MCF 10A (cell line): Measurements from ENCODE around the gene ACVR2B. TPM values are rescaled to one million over a fixed set of nuclear protein-coding genes. Genes with fewer than 3 reads are reported as not detected.

ENCODE experiments used
- BruUV-seq: library from RNA; stranded (reverse); fragments of 400-500 nt; replicated peaks from 2 replicates; lab custom pipeline; 2021; lab: Mats Ljungman, UMichigan
- CTCF ChIA-PET: fragments of 300-600 bp; sonication (Branson Sonifier 250); formaldehyde crosslinking; extraction: SDS; loops from one replicate; lab custom pipeline; 2021; ENCODE audit warnings: antibody characterized with exemption, inconsistent platforms; lab: Yijun Ruan, JAX
- POLR2A ChIA-PET: fragments of 300-600, 350-650 bp; sonication (Branson Sonifier 250); formaldehyde crosslinking; extraction: SDS; loops from one replicate; lab custom pipeline; 2020; ENCODE audit warnings: antibody characterized with exemption, inconsistent platforms; lab: Yijun Ruan, JAX
- DNase-seq: peaks from one replicate; pipeline ENCODE4 v3.0.0-alpha.2; 2018; ENCODE audit not compliant: unreplicated experiment
- H3K27ac Mint-ChIP-seq: one replicate; pipeline ENCODE4 v1.8.0; 2022; ENCODE audit warnings: mild to moderate bottlenecking, low read depth, mixed read lengths; ENCODE audit not compliant: unreplicated experiment
- H3K27me3 Mint-ChIP-seq: one replicate; pipeline ENCODE4 v1.8.0; 2022; ENCODE audit warnings: mixed read lengths; ENCODE audit not compliant: insufficient read depth, unreplicated experiment
- H3K36me3 Mint-ChIP-seq: one replicate; pipeline ENCODE4 v1.8.0; 2022; ENCODE audit warnings: mild to moderate bottlenecking, moderate library complexity, mixed read lengths; ENCODE audit not compliant: insufficient read depth, unreplicated experiment
- H3K4me1 Mint-ChIP-seq: one replicate; pipeline ENCODE4 v1.8.0; 2022; ENCODE audit warnings: mixed read lengths; ENCODE audit not compliant: insufficient read depth, unreplicated experiment
- H3K4me3 Mint-ChIP-seq: one replicate; pipeline ENCODE4 v1.8.0; 2022; ENCODE audit warnings: mild to moderate bottlenecking, moderate library complexity, mixed read lengths; ENCODE audit not compliant: unreplicated experiment
- H3K9me3 Mint-ChIP-seq: one replicate; pipeline ENCODE4 v1.8.0; 2022; ENCODE audit warnings: mixed read lengths; ENCODE audit not compliant: unreplicated experiment
- intact Hi-C: fragments of 100-400 bp; cut with micrococcal nuclease; formaldehyde crosslinking; loops from 2 replicates; pipeline ENCODE4 v1.14.1; 2022
- total RNA-seq: library from RNA; stranded (reverse); gene quantifications from 2 replicates; pipeline ENCODE4 v1.2.3, GENCODE V29; 2022
- TF ChIP-seq, protein P1 (sequence below): fragments of 200-600 bp; IDR thresholded peaks from one replicate; pipeline ENCODE4 v1.8.0; 2022; ENCODE audit warnings: antibody characterized with exemption, mild to moderate bottlenecking; ENCODE audit not compliant: unreplicated experiment

The ACVR2B gene
- total RNA-seq, 1 experiment from 2014 or later = 3.6 TPM

DNA sequence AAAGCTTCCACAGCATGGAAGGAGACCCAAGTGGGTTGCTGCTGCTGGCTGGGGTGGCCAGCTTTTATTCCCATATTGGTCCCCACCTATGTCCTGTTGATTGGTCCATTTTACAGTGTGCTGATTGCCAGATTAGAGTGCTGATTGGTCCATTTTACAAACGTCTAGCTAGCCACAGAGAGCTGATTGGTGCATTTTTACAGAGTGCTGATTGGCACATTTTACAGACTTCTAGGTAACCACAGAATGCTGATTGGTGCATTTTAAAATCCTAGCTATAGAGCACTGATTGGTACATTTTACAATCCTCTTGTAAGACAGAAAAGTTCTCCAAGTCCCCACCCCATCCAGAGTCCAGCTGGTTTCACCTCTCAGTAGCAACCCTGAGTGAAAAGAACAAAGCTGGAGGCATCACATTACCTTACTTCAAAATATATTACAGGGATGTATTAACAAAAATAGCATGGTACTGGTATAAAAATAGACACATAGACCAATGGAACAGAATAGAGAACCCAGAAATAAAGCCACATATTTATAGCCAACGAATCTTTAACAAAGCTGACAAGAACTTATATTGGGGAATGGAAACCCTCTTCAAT lies 7.5 kb upstream of the ACVR2B start:
- Mint-ChIP-seq H3K9me3 (peaks cover 6% of the 10 kb centered on the region), H3K4me1 (no peaks in the 10 kb centered on the region), H3K4me3 (no peak overlapping the region), H3K27ac (no peak overlapping the region), H3K27me3 (no peaks in the 10 kb centered on the region), H3K36me3 (no peaks in the 10 kb centered on the region)
- ChIA-PET CTCF (interaction anchor here (0.6 to 1.0 kb wide), 2 partner anchors 17 to 100 kb away, joined by 3 read pairs; no protein-coding TSS in a partner anchor), POLR2A (no interaction called here)
- intact Hi-C loops = no loop called here
- no peak for DNase-seq
- TF ChIP-seq, protein P1, sequence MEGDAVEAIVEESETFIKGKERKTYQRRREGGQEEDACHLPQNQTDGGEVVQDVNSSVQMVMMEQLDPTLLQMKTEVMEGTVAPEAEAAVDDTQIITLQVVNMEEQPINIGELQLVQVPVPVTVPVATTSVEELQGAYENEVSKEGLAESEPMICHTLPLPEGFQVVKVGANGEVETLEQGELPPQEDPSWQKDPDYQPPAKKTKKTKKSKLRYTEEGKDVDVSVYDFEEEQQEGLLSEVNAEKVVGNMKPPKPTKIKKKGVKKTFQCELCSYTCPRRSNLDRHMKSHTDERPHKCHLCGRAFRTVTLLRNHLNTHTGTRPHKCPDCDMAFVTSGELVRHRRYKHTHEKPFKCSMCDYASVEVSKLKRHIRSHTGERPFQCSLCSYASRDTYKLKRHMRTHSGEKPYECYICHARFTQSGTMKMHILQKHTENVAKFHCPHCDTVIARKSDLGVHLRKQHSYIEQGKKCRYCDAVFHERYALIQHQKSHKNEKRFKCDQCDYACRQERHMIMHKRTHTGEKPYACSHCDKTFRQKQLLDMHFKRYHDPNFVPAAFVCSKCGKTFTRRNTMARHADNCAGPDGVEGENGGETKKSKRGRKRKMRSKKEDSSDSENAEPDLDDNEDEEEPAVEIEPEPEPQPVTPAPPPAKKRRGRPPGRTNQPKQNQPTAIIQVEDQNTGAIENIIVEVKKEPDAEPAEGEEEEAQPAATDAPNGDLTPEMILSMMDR = no peak
- BruUV-seq = no TSS peak

DNA sequence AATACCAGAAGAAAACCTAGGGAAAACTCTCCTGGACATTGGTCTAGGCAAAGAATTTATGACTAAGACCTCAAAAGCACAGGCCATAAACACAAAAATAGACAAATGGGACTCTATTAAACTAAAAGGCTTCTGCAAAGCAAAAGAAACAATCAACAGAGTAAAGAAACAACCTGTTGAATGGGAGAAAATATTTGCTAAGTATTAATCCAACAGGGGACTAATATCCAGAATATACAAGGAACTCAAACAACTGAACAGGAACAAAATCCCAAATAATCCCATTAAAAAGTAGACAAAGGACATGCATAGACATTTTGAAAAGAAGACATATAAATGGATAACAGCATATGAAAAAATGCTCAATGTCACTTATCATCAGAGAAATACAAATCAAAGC lies 6.9 kb upstream of the ACVR2B start:
- TF ChIP-seq, protein P1 = no peak
- peaks cover 6% of the 10 kb centered on the region for H3K9me3 Mint-ChIP-seq
- BruUV-seq = no TSS peak
- CTCF ChIA-PET = interaction anchor here (0.6 to 1.0 kb wide), 2 partner anchors 16 to 101 kb away, joined by 3 read pairs; no protein-coding TSS in a partner anchor
- no peak for DNase-seq
- intact Hi-C loops = no loop called here
- POLR2A ChIA-PET = no interaction called here
- H3K27me3 Mint-ChIP-seq = no peaks in the 10 kb centered on the region
- no peaks in the 10 kb centered on the region for H3K36me3 Mint-ChIP-seq
- H3K4me1 Mint-ChIP-seq = no peaks in the 10 kb centered on the region
- no peak overlapping the region for H3K4me3 Mint-ChIP-seq
- H3K27ac Mint-ChIP-seq = no peak overlapping the region

DNA sequence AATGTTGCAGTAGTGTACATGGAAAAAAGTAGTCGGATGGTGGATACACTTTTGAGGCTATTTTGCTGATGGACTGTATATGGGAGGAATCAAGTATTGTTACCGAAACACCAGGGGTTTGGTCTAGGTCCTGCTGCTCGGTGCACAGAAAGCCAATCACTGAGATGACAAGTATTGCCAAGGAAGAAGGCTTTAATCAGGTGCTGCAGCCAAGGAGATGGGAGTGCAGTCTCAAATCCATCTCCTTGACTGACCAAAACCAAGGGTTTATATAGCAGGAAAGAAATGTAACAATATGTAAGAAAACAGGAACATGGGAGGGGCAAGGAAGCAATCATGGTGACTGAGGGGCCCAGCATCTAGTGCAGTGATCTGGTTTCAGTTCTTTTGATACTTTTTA lies 2.8 kb upstream of the ACVR2B start:
- H3K4me3 Mint-ChIP-seq = no peak overlapping the region
- intact Hi-C loops = no loop called here
- no peak overlapping the region for H3K27ac Mint-ChIP-seq
- no peaks in the 10 kb centered on the region for H3K27me3 Mint-ChIP-seq
- H3K4me1 Mint-ChIP-seq = no peaks in the 10 kb centered on the region
- CTCF ChIA-PET = interaction anchor here (0.6 kb wide), 1 partner anchor 85 kb away, joined by 3 read pairs; no protein-coding TSS in a partner anchor
- POLR2A ChIA-PET = no interaction called here
- DNase-seq = no peak
- no peaks in the 10 kb centered on the region for H3K36me3 Mint-ChIP-seq
- peaks cover 6% of the 10 kb centered on the region for H3K9me3 Mint-ChIP-seq
- TF ChIP-seq, protein P1 = no peak
- no TSS peak for BruUV-seq

DNA sequence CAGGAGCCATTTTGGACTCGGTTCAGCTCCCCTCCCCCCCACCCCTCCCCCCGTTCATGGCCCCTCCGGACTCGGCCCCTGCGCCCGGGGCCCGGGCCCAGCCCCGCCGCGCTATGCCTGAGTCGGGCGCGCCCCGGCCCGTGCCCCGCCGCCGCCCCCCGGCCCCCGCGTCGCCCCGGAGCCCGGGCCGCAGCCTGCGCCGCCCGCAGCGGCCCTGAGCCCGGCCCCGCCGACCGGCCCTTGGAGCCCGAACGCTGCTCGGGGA lies 155 bp downstream of the ACVR2B start:
- Mint-ChIP-seq H3K27me3 (no peaks in the 10 kb centered on the region), H3K27ac (no peak overlapping the region), H3K4me1 (peaks cover 5% of the 10 kb centered on the region), H3K4me3 (peak overlapping the region; percentile 89), H3K36me3 (no peaks in the 10 kb centered on the region), H3K9me3 (peaks cover 6% of the 10 kb centered on the region)
- BruUV-seq = no TSS peak
- DNase-seq = no peak
- ChIA-PET CTCF (interaction anchor here (1.4 kb wide), 1 partner anchor 108 kb away, joined by 7 read pairs; the partner anchor contains the start of gene XYLB), POLR2A (no interaction called here)
- TF ChIP-seq, protein P1 = no peak
- intact Hi-C loops = loop anchor here (2.0 kb wide), 1 partner anchor 107 kb away; the partner anchor contains the start of gene XYLB
